GM18507 (cell line): ENCODE results near the gene CKS1B.

Experiments used
- DNase-seq: peaks from one replicate; pipeline ENCODE4 v3.0.0; 2011; ENCODE audit warnings: low read depth; ENCODE audit not compliant: insufficient read length; ENCODE audit errors: extremely low spot score
- FAIRE-seq: peaks from 2 replicates; lab custom pipeline; 2011; peaks lifted over from hg19 to GRCh38; lab: Jason Lieb, UNC

CKS1B gene

GRCh38 chr1:155010211-155010918 lies 35.9 kb downstream of the CKS1B start:
- DNase-seq: no peak
- no peak for FAIRE-seq

GRCh38 chr1:155011004-155011416 lies 36.5 kb downstream of the CKS1B start:
- no peak for FAIRE-seq
- DNase-seq: no peak

GRCh38 chr1:155011437-155012025 lies 37.0 kb downstream of the CKS1B start:
- FAIRE-seq (no peak), DNase-seq (no peak)

- FAIRE-seq: no peak
Measured at GRCh38 chr1:155012026-155012546, 37.6 kb downstream of the CKS1B start.

GRCh38 chr1:155012776-155013602 lies 38.5 kb downstream of the CKS1B start:
- FAIRE-seq (no peak), DNase-seq (no peak)

More at GRCh38 chr1:155012026-155012546, 37.6 kb downstream of the CKS1B start:
- DNase-seq: no peak

DNA sequence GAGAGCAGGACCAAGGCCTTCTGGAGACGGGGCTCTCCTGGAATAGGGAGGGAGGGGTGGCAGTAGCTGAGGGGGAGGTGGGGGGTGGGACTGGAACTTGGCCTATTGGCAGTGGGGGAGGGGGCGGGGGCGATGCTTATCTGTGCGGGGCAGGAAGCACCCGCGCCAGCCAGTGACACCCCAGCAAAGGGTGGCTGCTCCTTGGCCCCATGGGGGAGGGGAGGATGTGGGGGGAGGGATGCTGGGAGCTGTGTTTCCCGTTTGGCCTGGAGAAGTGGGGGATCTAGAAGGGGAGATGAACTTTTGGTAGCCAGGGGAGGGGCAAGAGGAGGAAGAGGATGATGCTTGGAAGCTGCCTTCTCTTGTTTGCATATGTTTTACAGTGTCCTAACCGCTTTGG lies 39.2 kb downstream of the CKS1B start:
- no peak for FAIRE-seq
- DNase-seq: no peak

DNA sequence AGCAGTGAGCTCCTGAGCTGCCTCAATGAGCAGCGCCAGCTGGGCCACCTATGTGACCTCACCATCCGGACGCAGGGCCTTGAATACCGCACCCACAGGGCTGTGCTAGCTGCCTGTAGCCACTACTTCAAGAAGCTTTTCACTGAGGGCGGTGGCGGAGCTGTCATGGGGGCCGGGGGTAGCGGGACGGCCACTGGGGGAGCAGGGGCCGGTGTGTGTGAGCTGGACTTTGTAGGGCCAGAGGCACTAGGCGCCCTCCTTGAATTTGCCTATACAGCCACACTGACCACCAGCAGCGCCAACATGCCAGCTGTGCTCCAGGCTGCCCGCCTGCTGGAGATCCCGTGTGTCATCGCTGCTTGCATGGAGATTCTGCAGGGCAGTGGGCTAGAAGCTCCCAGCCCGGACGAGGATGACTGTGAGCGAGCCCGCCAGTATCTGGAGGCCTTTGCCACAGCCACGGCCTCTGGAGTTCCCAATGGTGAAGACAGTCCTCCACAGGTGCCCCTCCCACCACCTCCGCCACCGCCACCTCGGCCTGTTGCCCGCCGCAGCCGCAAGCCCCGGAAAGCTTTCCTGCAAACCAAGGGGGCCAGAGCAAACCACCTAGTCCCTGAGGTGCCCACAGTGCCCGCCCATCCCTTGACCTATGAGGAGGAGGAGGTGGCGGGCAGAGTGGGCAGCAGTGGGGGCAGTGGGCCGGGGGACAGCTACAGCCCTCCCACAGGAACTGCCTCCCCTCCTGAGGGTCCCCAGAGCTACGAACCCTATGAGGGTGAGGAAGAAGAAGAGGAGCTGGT lies 40.4 kb downstream of the CKS1B start:
- DNase-seq (no peak), FAIRE-seq (no peak)

- no peak for DNase-seq
- FAIRE-seq: no peak
Measured at GRCh38 chr1:155015527-155016230, 41.2 kb downstream of the CKS1B start.

GRCh38 chr1:155016231-155016831 lies 41.9 kb downstream of the CKS1B start:
- FAIRE-seq (no peak), DNase-seq (no peak)

DNA sequence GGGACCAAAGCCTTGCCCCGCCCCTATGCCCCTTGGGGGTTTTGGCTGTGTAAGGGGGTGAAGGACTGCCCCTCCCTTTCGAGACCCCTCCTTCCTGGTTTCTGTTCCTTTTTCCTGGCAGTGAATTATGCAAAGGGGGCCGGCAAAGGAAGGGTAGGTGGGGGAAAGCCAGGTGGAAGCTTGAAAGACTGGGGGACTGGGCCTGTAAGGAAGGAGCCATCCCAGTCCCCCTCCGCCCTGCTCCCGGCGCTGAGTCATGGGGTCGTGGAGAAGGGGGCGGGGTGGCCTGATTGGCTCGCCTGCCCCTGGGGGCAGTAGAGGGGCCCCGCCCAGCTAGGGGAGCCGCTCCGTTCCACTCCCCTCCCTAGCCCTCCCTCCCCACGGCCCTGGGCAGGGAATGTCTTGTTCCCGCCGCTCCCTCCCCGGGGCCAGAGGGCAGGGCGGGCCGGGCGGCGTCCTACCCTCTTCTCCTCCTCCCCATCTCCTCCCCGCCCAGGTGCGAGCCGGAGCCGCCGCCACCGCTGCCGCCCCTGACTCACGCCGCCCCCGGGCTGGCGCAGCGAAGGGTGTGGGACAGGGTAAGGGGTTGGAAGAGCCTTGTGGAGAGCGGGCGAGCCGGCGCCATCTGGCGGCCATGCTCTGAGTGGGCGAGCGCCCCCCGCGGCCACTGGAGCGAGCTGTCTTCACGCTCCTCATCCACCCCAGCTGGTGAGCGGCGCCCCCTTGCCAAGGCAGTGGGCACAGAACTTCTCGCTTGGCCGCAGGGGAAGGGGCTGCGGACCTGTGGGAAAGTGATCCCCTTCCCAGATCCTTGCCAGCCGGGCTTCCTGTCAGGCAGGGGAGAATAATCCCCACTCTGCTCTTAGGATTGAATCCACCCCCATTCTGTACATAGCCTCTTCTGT lies 42.8 kb downstream of the CKS1B start:
- DNase-seq (peak; percentile 78), FAIRE-seq (peak; percentile 84)

DNA sequence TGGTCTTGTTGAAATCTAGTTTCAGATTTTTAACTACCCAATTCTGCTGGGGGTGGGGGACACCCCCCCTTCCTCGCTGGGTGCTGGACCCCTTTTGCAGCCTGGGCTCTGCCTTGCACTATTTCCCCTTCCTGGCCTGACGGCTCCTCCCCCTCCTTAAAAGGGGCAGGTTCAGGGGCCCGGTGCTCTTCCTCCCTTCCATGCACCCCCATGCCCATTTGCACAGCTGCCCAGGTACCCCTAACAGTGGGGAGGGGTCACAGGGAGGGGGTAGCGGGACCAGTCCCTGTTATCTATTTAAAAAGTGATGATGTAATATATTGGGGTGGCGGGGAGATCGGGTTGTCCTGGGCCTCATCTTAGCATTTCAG lies 43.5 kb downstream of the CKS1B start:
- no peak for FAIRE-seq

GRCh38 chr1:155018617-155019348 lies 44.3 kb downstream of the CKS1B start:
- DNase-seq (no peak), FAIRE-seq (no peak)

More for the DNA sequence above, 43.5 kb downstream of the CKS1B start:
- DNase-seq: no peak

GRCh38 chr1:155019377-155020245 lies 45.1 kb downstream of the CKS1B start:
- DNase-seq (no peak), FAIRE-seq (no peak)

- no peak for DNase-seq
- no peak for FAIRE-seq
Measured at GRCh38 chr1:155022136-155022926, 47.9 kb downstream of the CKS1B start.

- FAIRE-seq (no peak), DNase-seq (no peak)
Measured at GRCh38 chr1:155022927-155023236, 48.4 kb downstream of the CKS1B start.
